ENCODE data around the gene EYA2. TPM values are rescaled to one million over a fixed set of nuclear protein-coding genes. Genes with fewer than 3 reads are reported as not detected.
A peak's percentile ranks its signal among the peaks of the same experiment; 100 is the strongest.

Gene EYA2
- total RNA-seq, 1 experiment from 2014 or later: 0.74 TPM

DNA sequence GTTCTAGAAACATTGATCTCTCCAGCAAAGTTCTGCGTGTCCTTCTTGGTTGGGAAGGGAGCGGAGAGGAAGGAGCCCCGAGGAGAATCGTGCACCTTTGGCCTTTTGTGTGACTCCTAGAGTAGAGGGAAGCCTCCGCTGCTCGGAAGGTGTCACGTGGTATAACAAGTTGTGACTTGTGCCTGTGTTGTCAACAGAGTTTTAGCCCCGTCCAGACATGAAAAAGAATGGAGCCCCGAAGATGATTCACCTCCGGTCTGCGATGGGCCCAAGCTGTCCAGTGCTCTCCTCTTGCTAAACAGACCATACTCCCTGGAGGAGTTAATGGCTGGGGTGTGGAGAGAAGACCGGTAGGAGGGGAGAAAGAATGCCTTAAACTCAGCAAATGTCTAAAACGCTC, 7.0 kb downstream of the EYA2 start:
- WGBS (ENCODE audit: extremely low coverage, insufficient read length, low lambda C conversion rate): no CpG with 5 or more reads among the region's 13 CpGs
- Histone ChIP-seq H3K27ac (ENCODE audit: insufficient read length, low read depth, low read length) (no peak overlapping the region), H4K91ac (ENCODE audit: insufficient read length, low read depth, low read length) (no peak overlapping the region), H3K9me3 (ENCODE audit: control insufficient read depth, low read depth, low read length) (no peaks in the 10 kb centered on the region), H3K56ac (ENCODE audit: insufficient read length, low read depth, low read length) (no peak overlapping the region), H2AK5ac (ENCODE audit: insufficient read length, low read length) (no peak overlapping the region), H3K79me2 (ENCODE audit: insufficient read depth, low read length) (no peaks in the 10 kb centered on the region), H3K9ac (ENCODE audit: extremely low read depth, insufficient read length, low read length) (no peak overlapping the region), H3K23me2 (ENCODE audit: insufficient read length, low read depth, low read length, poor library complexity, severe bottlenecking) (no peaks in the 10 kb centered on the region), H4K8ac (replicated peaks; ENCODE audit: insufficient read length, low read depth, low read length) (no peak overlapping the region), H4K5ac (ENCODE audit: insufficient read length, low read depth, low read length) (no peak overlapping the region), H3T11ph (ENCODE audit: low read length) (no peak overlapping the region), H3K23ac (ENCODE audit: insufficient read length, low read depth, low read length) (no peak overlapping the region), H2BK5ac (ENCODE audit: insufficient read length, low read length) (no peak overlapping the region), H2BK20ac (ENCODE audit: low read depth, low read length, poor library complexity, severe bottlenecking) (no peak overlapping the region), H4K20me1 (ENCODE audit: control insufficient read depth, insufficient read depth, insufficient read length) (no peaks in the 10 kb centered on the region), H2AFZ (ENCODE audit: low read length) (no peak overlapping the region), H3K4me2 (ENCODE audit: insufficient read depth, insufficient read length, low read length) (no peak overlapping the region), H3K4me1 (ENCODE audit: insufficient read depth, low read length) (no peaks in the 10 kb centered on the region), H2BK12ac (ENCODE audit: insufficient read length, low read depth, low read length) (no peak overlapping the region), H2BK15ac (ENCODE audit: low read depth, low read length) (no peak overlapping the region), H3K4ac (ENCODE audit: low read depth, low read length) (no peak overlapping the region), H3K79me1 (ENCODE audit: insufficient read depth, low read depth, low read length, poor library complexity, severe bottlenecking) (no peaks in the 10 kb centered on the region), H3K18ac (ENCODE audit: insufficient read length, low read depth, low read length) (no peak overlapping the region), H3K27me3 (ENCODE audit: insufficient read depth, low read length) (no peaks in the 10 kb centered on the region; the same call in 1 of the 2 replicates), H2BK120ac (ENCODE audit: low read depth, low read length, poor library complexity, severe bottlenecking) (no peak overlapping the region), H3K14ac (ENCODE audit: insufficient read depth, low read length) (no peak overlapping the region)
- Mint-ChIP-seq H3K4me3 (no peak overlapping the region), H3K27ac (peak overlapping the region in 1 of 3 experiments; percentile 63; a peak in 1 of 7 replicates), H3K27me3 (ENCODE audit: low read depth) (peaks cover 35% of the 10 kb centered on the region), H3K36me3 (ENCODE audit: insufficient read depth in 1 of 3, low read depth in 3 of 3) (no peaks in the 10 kb centered on the region), H3K9me3 (no peaks in the 10 kb centered on the region), H3K4me1 (peaks cover 16 to 18% of the 10 kb centered on the region in 2 experiments)
- no peak for DNase-seq
- TF ChIP-seq, protein P1, sequence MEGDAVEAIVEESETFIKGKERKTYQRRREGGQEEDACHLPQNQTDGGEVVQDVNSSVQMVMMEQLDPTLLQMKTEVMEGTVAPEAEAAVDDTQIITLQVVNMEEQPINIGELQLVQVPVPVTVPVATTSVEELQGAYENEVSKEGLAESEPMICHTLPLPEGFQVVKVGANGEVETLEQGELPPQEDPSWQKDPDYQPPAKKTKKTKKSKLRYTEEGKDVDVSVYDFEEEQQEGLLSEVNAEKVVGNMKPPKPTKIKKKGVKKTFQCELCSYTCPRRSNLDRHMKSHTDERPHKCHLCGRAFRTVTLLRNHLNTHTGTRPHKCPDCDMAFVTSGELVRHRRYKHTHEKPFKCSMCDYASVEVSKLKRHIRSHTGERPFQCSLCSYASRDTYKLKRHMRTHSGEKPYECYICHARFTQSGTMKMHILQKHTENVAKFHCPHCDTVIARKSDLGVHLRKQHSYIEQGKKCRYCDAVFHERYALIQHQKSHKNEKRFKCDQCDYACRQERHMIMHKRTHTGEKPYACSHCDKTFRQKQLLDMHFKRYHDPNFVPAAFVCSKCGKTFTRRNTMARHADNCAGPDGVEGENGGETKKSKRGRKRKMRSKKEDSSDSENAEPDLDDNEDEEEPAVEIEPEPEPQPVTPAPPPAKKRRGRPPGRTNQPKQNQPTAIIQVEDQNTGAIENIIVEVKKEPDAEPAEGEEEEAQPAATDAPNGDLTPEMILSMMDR (conservative IDR thresholded peaks at IDR 0.05): no peak
